GM12874 (cell line): ENCODE data around the gene GXYLT1.

Experiments used
- TF ChIP-seq, protein P1 (sequence below): IDR thresholded peaks from 2 replicates; pipeline ENCODE4 v1.5.1; 2011; ENCODE audit warnings: low read depth, mild to moderate bottlenecking, control low read depth, low read length, moderate library complexity; ENCODE audit not compliant: insufficient read depth

GXYLT1 gene

DNA sequence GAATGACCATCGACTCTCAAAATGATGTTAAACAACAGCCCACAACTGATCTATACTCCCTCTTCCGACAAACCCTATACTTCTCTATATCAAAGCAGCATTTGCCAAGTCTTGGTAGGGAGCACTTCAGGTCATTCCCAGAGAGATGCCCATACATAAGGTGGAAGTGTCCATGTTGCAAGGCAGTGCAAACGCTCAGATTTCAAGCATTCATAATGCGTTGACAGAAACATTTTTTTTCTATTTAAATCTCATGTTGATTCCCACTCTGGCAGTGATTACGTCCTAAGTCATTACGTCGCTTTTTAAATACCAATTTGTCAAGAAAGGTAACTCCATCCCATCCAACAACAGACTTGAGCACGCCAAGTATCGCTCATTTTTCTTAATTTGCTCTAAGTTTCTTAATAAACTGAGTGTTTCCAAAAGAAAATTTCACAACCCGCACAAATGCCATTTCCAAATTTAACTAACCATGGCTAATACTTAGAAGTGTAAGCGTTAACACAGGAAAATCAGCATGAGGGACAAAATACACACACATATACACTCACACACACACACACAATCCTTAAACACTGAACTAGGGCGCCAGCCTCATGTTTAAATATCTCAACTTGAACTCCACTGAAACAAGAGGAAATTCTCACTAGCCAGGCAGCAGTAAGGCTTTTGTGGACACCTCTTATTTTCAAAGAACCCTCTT is 1.1 kb downstream of the GXYLT1 start:
- TF ChIP-seq, protein P1, sequence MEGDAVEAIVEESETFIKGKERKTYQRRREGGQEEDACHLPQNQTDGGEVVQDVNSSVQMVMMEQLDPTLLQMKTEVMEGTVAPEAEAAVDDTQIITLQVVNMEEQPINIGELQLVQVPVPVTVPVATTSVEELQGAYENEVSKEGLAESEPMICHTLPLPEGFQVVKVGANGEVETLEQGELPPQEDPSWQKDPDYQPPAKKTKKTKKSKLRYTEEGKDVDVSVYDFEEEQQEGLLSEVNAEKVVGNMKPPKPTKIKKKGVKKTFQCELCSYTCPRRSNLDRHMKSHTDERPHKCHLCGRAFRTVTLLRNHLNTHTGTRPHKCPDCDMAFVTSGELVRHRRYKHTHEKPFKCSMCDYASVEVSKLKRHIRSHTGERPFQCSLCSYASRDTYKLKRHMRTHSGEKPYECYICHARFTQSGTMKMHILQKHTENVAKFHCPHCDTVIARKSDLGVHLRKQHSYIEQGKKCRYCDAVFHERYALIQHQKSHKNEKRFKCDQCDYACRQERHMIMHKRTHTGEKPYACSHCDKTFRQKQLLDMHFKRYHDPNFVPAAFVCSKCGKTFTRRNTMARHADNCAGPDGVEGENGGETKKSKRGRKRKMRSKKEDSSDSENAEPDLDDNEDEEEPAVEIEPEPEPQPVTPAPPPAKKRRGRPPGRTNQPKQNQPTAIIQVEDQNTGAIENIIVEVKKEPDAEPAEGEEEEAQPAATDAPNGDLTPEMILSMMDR, result no peak

DNA sequence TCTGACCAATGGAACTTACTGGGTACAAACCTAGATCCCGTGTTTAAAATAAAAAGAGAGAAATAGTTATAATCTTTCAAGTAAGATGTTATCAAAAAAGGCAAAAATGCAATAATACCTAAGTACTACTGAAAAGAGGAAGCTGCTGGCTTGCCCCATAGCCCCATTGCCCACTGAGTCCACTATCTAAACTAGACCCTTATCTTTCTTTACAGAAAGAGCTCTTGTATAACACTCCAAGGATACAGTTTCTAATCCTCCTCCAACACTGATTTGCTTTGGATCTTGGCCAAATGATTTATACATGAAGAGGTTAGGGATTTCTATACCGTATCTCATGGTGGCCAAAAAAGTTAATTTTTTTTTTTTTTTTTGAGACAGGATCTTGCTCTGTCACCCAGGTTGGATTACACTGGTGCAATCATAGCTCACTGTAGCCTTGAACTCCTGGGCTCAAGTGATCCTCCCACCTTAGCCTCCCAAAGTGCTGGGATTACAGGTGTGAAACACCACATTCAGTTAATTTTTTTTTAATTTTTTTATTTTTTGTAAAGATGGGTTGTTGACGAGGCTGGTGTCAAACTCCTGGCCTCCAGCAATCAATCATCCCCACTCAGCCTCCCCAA is 2.6 kb downstream of the GXYLT1 start:
- TF ChIP-seq, protein P1, result no peak

DNA sequence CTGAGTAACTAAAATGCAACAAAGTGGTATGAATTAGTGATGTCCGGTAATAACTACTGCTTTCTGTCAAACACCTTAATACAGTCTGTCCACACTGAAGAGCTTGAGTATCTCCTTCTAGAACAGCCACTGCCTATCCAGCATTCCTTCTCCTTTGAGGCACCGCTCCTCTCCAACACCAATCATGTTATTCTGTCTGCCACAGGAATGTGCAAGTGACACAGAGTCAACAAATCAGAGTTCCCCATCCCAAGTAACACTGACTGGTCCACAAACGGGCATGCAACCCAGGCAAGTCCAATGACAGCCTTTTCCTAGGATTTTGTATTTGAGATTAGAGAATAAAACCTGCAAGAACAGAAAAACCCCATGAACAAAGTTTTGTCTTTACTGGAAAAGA is 3.8 kb downstream of the GXYLT1 start:
- TF ChIP-seq, protein P1, result no peak

DNA sequence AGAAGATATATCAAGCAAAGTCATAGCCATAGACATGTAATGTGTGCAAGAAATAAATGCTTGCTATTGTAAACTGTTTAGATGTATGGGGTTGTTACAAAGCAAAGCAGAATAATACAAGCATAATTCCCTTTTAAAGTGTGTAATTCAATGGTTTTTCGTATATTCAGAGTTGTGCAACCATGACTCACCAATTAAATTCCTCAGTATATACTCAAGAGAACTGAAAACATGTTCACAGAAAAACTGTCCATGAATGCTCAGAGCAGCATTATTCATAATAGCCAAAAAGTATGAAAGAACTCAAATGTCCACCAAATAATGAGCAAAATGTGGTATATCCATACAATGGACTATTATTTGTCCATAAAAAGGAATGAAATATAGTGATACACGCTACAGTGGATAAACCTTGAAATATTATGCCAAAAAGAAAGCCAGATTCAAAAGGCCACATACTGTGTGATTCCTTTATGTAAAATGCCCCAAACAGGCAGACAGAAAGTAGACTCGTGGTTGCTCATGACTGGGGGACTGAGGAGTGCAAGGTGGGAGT is 9.3 kb downstream of the GXYLT1 start:
- TF ChIP-seq, protein P1, result no peak

DNA sequence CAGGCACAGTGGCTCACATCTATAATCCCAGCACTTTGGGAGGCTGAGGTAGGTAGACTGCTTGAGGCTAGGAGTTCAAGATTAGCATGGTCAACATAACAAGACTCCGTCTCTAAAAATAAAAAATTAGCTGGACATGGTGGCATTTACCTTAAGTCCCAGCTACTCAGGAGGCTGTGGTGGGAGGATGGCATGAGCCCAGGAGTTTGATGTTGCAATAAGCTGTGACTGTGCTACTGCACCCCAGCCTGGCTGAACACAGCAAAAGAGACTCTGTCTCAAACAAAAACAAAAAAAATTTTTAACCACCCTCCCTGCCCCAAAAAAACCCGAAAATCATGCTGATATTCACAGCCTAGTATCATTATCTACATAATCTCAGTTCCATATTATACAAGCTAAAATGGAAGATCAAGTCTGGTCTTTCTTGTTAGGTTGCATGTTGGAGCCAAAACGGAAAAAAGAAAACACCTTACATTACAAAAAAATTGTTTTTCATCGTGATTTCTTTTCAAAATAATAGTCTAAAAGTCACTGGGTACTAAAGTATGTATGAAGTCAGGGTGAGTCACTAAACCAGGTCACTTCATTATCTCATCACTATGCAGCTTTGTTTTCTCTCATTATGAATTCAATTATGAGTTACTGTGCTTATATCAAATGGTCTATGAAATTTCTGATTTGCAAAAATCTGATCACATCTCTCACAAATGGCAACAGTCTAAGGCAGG is 13.8 kb downstream of the GXYLT1 start:
- TF ChIP-seq, protein P1, result no peak

DNA sequence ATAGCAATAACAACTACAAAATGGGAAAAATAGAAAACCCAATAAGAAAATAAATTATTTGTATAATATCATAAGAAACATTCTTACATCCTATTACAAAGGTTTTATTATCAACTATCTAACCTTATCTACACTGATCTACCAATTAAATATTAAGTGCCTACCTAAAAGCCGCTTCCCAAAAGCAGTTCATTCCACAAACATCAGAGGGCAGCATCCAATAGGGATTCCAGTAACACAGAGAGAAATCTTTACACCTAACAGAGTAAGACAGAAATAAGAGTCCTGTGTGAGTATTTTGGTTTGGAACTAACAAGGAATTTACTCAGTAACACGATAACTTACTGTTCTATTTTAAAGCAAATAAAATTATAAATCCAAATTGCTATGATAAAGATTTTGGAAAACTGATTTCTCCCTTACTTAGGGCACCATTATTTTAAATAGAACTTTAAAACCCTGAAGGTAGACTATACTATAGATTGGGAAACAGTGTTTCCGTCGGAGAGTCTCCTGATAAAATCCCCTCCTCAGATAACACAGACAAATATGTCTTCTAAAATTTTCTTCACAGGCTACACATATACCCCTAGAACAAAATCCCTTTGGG is 15.0 kb downstream of the GXYLT1 start:
- TF ChIP-seq, protein P1, result peak; percentile 20; the same call in 1 of the 2 replicates

DNA sequence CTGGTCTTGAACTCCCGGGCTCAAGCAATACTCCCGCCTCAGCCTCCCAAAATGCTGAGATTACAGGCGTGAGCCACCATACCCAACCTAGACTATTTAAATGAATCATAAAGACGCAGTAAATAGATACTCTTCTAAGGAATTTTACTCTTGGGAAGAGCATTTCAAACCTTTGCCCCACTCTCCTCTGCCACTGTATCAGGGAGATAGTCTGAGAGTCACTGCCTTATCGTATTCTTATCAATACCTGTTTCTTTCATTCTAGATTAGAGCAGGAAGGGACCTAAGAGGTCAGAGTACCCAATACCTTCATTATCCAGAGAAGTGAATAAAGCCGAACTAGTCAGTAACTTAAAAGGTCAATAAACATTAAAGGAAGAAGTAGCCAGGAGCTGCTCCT is 15.8 kb downstream of the GXYLT1 start:
- TF ChIP-seq, protein P1, result no peak
